ENCODE measurements around the gene SLC39A6.
"Not testable (repeated sequence)": the region's sequence is repeated elsewhere in the genome, so short reads cannot be mapped to it uniquely, and the experiment has no call there.

SLC39A6 gene

DNA sequence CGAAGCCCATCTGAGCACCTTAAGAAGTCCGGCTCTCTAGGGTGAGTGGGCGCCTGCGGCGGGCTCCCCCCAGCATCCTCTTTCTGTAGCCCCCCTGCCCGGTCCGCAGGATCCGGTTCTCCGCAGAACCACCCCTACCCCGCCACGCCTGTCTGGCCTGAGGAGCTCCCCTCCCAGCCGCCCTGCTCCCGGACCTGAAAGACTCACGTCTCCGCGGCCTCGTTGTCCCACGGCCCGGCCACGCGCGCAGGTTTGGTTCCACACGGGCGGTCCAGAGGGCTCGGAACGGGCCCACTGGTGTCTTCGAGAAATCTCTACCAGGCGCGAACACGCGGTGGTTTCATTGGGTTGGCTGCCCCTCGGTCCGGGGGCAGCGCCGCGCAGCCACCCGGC lies 237 bp downstream of the SLC39A6 start:
- no peak for DNase-seq (ENCODE audit: low read depth)
- H3K4me3 ChIP-seq (ENCODE audit: low read depth, low read length), result peak overlapping the region; percentile 98
- TF ChIP-seq, protein P1, sequence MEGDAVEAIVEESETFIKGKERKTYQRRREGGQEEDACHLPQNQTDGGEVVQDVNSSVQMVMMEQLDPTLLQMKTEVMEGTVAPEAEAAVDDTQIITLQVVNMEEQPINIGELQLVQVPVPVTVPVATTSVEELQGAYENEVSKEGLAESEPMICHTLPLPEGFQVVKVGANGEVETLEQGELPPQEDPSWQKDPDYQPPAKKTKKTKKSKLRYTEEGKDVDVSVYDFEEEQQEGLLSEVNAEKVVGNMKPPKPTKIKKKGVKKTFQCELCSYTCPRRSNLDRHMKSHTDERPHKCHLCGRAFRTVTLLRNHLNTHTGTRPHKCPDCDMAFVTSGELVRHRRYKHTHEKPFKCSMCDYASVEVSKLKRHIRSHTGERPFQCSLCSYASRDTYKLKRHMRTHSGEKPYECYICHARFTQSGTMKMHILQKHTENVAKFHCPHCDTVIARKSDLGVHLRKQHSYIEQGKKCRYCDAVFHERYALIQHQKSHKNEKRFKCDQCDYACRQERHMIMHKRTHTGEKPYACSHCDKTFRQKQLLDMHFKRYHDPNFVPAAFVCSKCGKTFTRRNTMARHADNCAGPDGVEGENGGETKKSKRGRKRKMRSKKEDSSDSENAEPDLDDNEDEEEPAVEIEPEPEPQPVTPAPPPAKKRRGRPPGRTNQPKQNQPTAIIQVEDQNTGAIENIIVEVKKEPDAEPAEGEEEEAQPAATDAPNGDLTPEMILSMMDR (IDR thresholded peaks at IDR 0.05; ENCODE audit: insufficient read depth, low read depth, low read length, missing control alignments), result no peak

DNA sequence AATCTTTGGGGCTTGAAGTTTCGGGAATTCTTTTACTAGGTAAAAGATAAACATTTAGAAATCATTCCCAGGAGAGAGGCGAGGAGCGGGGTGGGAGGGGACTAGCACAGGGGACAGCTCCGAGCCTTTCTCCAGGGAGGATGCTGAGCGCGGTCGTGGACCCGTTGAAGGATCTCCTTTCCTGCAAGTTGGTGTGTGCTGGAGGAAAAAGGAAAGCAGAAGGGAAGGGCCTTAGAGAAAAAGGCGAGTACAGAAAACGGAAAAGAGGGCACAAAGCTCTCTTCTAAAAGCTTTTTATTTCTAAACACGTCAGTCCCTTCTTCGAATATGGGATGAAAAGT lies 640 bp downstream of the SLC39A6 start:
- TF ChIP-seq, protein P1 (IDR thresholded peaks at IDR 0.05; ENCODE audit: insufficient read depth, low read depth, low read length, missing control alignments), result no peak
- peak overlapping the region; percentile 98 for H3K4me3 ChIP-seq (ENCODE audit: low read depth, low read length)
- DNase-seq (ENCODE audit: low read depth), result peak; percentile 11

DNA sequence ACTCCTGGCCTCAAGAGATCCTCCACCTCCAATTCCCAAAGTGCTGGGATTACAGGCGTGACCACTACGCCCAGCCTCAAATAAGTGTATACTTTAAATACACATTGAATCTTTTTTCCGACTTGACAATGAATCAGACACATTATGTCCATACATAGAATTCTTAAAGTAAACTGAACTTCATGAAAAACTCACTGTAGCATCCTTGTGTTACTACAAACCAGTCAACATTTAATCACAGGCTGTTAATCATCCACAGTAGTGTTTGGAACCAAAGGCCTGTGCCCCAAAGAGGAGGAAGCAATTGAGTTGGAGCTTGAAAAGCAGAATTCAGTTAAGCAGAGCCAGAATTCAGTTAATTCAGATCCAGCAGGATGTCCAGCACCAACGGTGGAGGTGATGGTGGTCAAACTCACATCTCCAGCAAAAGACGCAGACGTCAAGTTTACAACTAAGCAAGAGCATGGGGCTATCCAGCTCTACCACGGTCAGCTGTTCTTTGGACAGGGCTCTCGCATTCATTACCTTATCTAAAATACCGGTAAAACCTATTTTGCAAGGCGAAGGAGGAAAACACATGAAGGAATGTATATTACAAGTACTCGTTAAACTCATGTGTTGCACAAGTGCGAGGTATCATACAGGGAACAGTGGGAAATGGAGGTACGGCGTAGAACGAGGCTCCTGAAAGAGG lies 1.2 kb downstream of the SLC39A6 start:
- H3K4me3 ChIP-seq (ENCODE audit: low read depth, low read length), result peak overlapping the region; percentile 98
- TF ChIP-seq, protein P1 (IDR thresholded peaks at IDR 0.05; ENCODE audit: insufficient read depth, low read depth, low read length, missing control alignments), result no peak
- no peak for DNase-seq (ENCODE audit: low read depth)

DNA sequence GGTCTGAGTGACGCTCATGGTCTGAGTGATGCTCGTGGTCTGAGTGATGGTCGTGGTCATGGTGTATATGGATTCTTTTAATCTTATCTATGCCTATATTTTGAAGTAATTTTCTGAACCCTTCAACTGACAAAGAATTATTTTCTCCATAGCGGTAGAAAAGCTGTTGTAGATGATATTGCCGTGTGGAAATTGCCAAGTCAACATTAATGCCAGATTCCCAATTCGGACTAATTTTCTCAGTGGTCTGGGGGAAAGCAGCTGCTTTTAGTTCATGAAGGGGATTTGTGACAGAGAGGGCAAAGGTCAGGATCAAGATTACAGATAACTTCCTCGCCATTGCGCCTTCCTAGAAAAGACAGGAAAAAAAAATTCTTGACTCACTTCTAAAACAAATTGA lies 2.5 kb downstream of the SLC39A6 start:
- no peak overlapping the region for H3K4me3 ChIP-seq (ENCODE audit: low read depth, low read length)
- DNase-seq (ENCODE audit: low read depth), result no peak
- TF ChIP-seq, protein P1 (IDR thresholded peaks at IDR 0.05; ENCODE audit: insufficient read depth, low read depth, low read length, missing control alignments), result no peak

DNA sequence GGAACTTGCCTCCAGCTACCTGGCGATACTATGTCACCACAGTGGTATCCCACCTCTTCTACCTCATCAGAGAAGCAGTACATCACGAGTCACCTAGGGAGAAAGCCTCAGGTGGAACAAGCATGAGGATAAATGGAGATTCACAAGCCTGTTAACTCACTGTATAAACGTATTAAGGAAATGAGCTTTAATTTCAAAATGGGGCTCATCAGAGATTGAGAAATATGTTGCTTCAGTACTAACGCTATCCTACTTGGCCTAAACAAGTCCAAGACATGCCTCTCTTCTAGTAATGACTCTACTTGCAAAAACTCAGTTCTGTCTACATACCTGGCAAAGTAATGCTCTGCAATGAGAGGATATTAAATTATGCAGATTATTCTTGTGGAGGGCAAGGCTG lies 4.3 kb downstream of the SLC39A6 start:
- TF ChIP-seq, protein P1 (IDR thresholded peaks at IDR 0.05; ENCODE audit: insufficient read depth, low read depth, low read length, missing control alignments), result no peak
- no peak for DNase-seq (ENCODE audit: low read depth)
- no peak overlapping the region for H3K4me3 ChIP-seq (ENCODE audit: low read depth, low read length)

DNA sequence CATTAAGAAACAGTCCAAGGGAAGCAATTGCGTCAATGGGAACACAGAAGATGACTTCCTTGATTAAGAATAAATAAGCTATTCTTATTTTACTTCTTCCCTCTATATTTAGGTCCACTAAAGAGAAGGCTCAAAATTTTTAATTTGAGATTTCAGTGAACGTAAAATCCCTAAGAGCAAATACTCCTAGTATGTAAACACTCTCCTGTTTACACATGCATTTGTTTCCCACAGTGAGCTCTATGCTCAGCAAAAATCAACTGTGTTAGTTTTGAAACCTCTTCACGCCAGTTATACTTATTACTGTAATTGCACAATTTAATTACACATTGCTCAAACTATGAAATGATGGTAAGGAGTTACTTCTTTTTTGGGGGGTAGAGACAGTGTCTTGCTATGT lies 8.8 kb downstream of the SLC39A6 start:
- no peak for DNase-seq (ENCODE audit: low read depth)
- H3K4me3 ChIP-seq (ENCODE audit: low read depth, low read length), result no peak overlapping the region
- TF ChIP-seq, protein P1 (IDR thresholded peaks at IDR 0.05; ENCODE audit: insufficient read depth, low read depth, low read length, missing control alignments), result no peak

DNA sequence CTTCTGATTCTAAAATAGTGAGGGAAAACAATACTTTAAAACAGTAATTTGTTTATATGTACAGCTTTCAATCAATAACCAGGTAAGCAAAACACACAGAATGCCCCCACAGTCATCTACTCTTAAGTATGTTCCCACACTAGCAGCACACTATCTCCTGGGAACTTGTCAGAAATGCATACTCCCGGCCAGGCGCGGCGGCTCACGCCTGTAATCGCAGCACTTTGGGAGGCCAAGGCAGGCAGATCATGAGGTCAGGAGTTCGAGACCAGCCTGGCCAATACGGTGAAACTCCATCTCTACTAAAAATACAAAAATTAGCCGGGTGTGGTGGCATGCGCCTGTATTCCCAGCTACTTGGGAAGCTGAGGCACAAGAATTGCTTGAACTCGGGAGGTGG lies 12.4 kb downstream of the SLC39A6 start:
- DNase-seq (ENCODE audit: low read depth); H3K4me3 ChIP-seq (ENCODE audit: low read depth, low read length): not testable (repeated sequence)
